GM18907 (cell line): ENCODE measurements around the gene RNF212B.
A peak's percentile ranks its signal among the peaks of the same experiment; 100 is the strongest.
"Not testable (repeated sequence)": the region's sequence is repeated elsewhere in the genome, so short reads cannot be mapped to it uniquely, and the experiment has no call there.

Source experiments
- ATAC-seq: cut with Tn5 transposase; IDR thresholded peaks from one replicate; pipeline ENCODE4 v1.9.1; 2021; ENCODE audit warnings: mild to moderate bottlenecking, moderate library complexity; ENCODE audit not compliant: unreplicated experiment

Gene RNF212B

GRCh38 chr14:23241061-23241715 lies 3.5 kb downstream of the RNF212B start:
- not testable (repeated sequence) for ATAC-seq

- no peak for ATAC-seq
Measured at GRCh38 chr14:23242076-23242475, 4.3 kb downstream of the RNF212B start.

GRCh38 chr14:23243066-23243465 lies 5.3 kb downstream of the RNF212B start:
- ATAC-seq, result no peak

- no peak for ATAC-seq
Measured at GRCh38 chr14:23245282-23245681, 7.5 kb downstream of the RNF212B start.

- no peak for ATAC-seq
Measured at GRCh38 chr14:23248601-23249000, 10.9 kb downstream of the RNF212B start.

GRCh38 chr14:23249824-23250223 lies 12.1 kb downstream of the RNF212B start:
- ATAC-seq, result no peak

GRCh38 chr14:23252006-23252405 lies 14.3 kb downstream of the RNF212B start:
- no peak for ATAC-seq

GRCh38 chr14:23252420-23253333 lies 14.9 kb downstream of the RNF212B start:
- no peak for ATAC-seq

GRCh38 chr14:23258256-23258655 lies 20.5 kb downstream of the RNF212B start:
- ATAC-seq, result no peak

- no peak for ATAC-seq
Measured at GRCh38 chr14:23259426-23259825, 21.7 kb downstream of the RNF212B start.

GRCh38 chr14:23260849-23261248 lies 23.1 kb downstream of the RNF212B start:
- not testable (repeated sequence) for ATAC-seq

- no peak for ATAC-seq
Measured at GRCh38 chr14:23269193-23269592, 31.5 kb downstream of the RNF212B start.

- ATAC-seq, result no peak
Measured at GRCh38 chr14:23275412-23275811, 37.7 kb downstream of the RNF212B start.

- ATAC-seq, result no peak
Measured at GRCh38 chr14:23277189-23277588, 39.5 kb downstream of the RNF212B start.

GRCh38 chr14:23277928-23278327 lies 40.2 kb downstream of the RNF212B start:
- ATAC-seq, result not testable (repeated sequence)

- ATAC-seq, result no peak
Measured at GRCh38 chr14:23281247-23281646, 43.5 kb downstream of the RNF212B start.

GRCh38 chr14:23284654-23285529 lies 47.2 kb downstream of the RNF212B start:
- no peak for ATAC-seq

- peak; percentile 33 for ATAC-seq
Measured at GRCh38 chr14:23285530-23286019, 47.8 kb downstream of the RNF212B start.

GRCh38 chr14:23286020-23286901 lies 48.5 kb downstream of the RNF212B start, which contains the start of gene HOMEZ:
Gene HOMEZ, minus strand, starts transcription at chr14:23286132. Its CDS starts 180 bp downstream, at chr14:23285952.
- peak; percentile 98 for ATAC-seq
